ENCODE measurements around the gene NALCN.

GRCh38 chr13:101425623-101426022 is 9.3 kb upstream of the NALCN start:
- TF ChIP-seq CTCF (IDR thresholded peaks at IDR 0.05; ENCODE audit: low read depth, low read length) (no peak), EZH2phosphoT487 (IDR thresholded peaks at IDR 0.05; ENCODE audit: low read depth) (no peak)

All from OCI-LY3 (cell line).